ENCODE data around the gene TAPT1.

- TF ChIP-seq ZBTB7A (IDR thresholded peaks at IDR 0.05; ENCODE audit: low read depth) (no peak), TAF1 (IDR thresholded peaks at IDR 0.05; ENCODE audit: low read depth) (no peak)
- TF ChIP-seq, protein P1, sequence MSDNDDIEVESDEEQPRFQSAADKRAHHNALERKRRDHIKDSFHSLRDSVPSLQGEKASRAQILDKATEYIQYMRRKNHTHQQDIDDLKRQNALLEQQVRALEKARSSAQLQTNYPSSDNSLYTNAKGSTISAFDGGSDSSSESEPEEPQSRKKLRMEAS (IDR thresholded peaks at IDR 0.05) = no peak
Observed at GRCh38 chr4:16259889-16260246, 33.6 kb upstream of the TAPT1 start.
